ENCODE results near the gene DENND2A.

DNA sequence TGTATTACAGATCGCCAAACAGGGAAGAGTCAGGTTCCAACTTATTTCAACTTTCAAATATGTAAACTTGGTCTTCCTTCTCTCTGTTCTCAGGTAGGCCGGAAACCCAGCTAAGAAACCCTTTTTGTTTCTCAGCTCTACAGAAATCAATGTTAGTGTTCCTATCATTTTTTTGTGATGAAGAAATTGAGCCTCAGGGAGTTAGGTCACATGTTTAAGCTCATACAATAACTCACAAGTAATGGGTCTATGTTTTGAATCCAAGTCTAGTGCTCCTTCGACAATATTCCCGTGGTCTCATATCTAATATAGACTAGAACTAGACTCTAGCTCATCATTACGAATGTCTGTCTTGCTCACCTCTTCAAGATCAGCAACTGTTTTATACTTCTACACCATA lies 22.3 kb downstream of the DENND2A start:
- no peak for TF ChIP-seq FOXM1 (IDR thresholded peaks at IDR 0.05; ENCODE audit: borderline replicate concordance, low read depth)
- TF ChIP-seq, protein P1, sequence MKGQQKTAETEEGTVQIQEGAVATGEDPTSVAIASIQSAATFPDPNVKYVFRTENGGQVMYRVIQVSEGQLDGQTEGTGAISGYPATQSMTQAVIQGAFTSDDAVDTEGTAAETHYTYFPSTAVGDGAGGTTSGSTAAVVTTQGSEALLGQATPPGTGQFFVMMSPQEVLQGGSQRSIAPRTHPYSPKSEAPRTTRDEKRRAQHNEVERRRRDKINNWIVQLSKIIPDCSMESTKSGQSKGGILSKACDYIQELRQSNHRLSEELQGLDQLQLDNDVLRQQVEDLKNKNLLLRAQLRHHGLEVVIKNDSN (IDR thresholded peaks at IDR 0.05), result no peak
- TF ChIP-seq EP300 (IDR thresholded peaks at IDR 0.05; ENCODE audit: borderline replicate concordance), result no peak
